Activated T-cell treated with anti-CD3 and anti-CD28 coated beads, Interleukin-2, amount 50 U/mL, for 24 hours (primary cell): ENCODE data around the gene DYSF.
A peak's percentile ranks its signal among the peaks of the same experiment; 100 is the strongest.

Experiments used
- DNase-seq: peaks from one replicate; pipeline ENCODE4 v3.0.0-alpha.2; 2020
- H3K27ac Mint-ChIP-seq: 2 replicates; pipeline ENCODE4 v1.8.0; 2020; ENCODE audit warnings: mild to moderate bottlenecking, mixed read lengths
- H3K27me3 Mint-ChIP-seq: 2 replicates; pipeline ENCODE4 v1.8.0; 2020; ENCODE audit warnings: mixed read lengths
- H3K36me3 Mint-ChIP-seq: 2 replicates; pipeline ENCODE4 v1.8.0; 2020; ENCODE audit warnings: low read depth, mixed read lengths
- H3K4me1 Mint-ChIP-seq: 2 replicates; pipeline ENCODE4 v1.8.0; 2020; ENCODE audit warnings: low read depth, mixed read lengths
- H3K4me3 Mint-ChIP-seq: 2 replicates; pipeline ENCODE4 v1.8.0; 2020; ENCODE audit warnings: mild to moderate bottlenecking, moderate library complexity, mixed read lengths
- H3K9me3 Mint-ChIP-seq: 2 replicates; pipeline ENCODE4 v1.8.0; 2020; ENCODE audit warnings: mixed read lengths

DYSF gene

GRCh38 chr2:71494523-71495155, 41.3 kb downstream of the DYSF start:
- H3K27me3 Mint-ChIP-seq: peaks cover 3% of the 10 kb centered on the region
- H3K9me3 Mint-ChIP-seq: no peaks in the 10 kb centered on the region
- no peaks in the 10 kb centered on the region for H3K36me3 Mint-ChIP-seq
- no peak overlapping the region for H3K27ac Mint-ChIP-seq
- no peak for DNase-seq
- no peak overlapping the region for H3K4me3 Mint-ChIP-seq
- no peaks in the 10 kb centered on the region for H3K4me1 Mint-ChIP-seq

- Mint-ChIP-seq H3K27ac (no peak overlapping the region), H3K27me3 (peaks cover 3% of the 10 kb centered on the region), H3K4me3 (no peak overlapping the region), H3K9me3 (no peaks in the 10 kb centered on the region), H3K4me1 (no peaks in the 10 kb centered on the region), H3K36me3 (no peaks in the 10 kb centered on the region)
- DNase-seq: no peak
These were observed 42.9 kb downstream of the DYSF start for GRCh38 chr2:71496156-71496770.

GRCh38 chr2:71498261-71498701, 44.9 kb downstream of the DYSF start:
- no peaks in the 10 kb centered on the region for H3K4me1 Mint-ChIP-seq
- H3K9me3 Mint-ChIP-seq: no peaks in the 10 kb centered on the region
- H3K27me3 Mint-ChIP-seq: no peaks in the 10 kb centered on the region
- no peak for DNase-seq
- no peak overlapping the region for H3K4me3 Mint-ChIP-seq
- H3K27ac Mint-ChIP-seq: no peak overlapping the region
- no peaks in the 10 kb centered on the region for H3K36me3 Mint-ChIP-seq

GRCh38 chr2:71499691-71500090, 46.3 kb downstream of the DYSF start:
- Mint-ChIP-seq H3K4me1 (no peaks in the 10 kb centered on the region), H3K4me3 (no peak overlapping the region), H3K27ac (no peak overlapping the region), H3K9me3 (no peaks in the 10 kb centered on the region), H3K36me3 (no peaks in the 10 kb centered on the region), H3K27me3 (no peaks in the 10 kb centered on the region)
- no peak for DNase-seq

- Mint-ChIP-seq H3K27ac (no peak overlapping the region), H3K9me3 (no peaks in the 10 kb centered on the region), H3K4me1 (no peaks in the 10 kb centered on the region), H3K27me3 (no peaks in the 10 kb centered on the region), H3K36me3 (no peaks in the 10 kb centered on the region), H3K4me3 (no peak overlapping the region)
- DNase-seq: no peak
These were observed 47.2 kb downstream of the DYSF start for GRCh38 chr2:71500426-71501079.

GRCh38 chr2:71502941-71503738, 49.8 kb downstream of the DYSF start:
- Mint-ChIP-seq H3K4me1 (no peaks in the 10 kb centered on the region), H3K36me3 (no peaks in the 10 kb centered on the region), H3K27me3 (no peaks in the 10 kb centered on the region), H3K27ac (no peak overlapping the region), H3K9me3 (no peaks in the 10 kb centered on the region), H3K4me3 (no peak overlapping the region)
- DNase-seq: no peak

GRCh38 chr2:71503837-71504236, 50.5 kb downstream of the DYSF start:
- no peak for DNase-seq
- Mint-ChIP-seq H3K4me1 (no peaks in the 10 kb centered on the region), H3K36me3 (no peaks in the 10 kb centered on the region), H3K27ac (no peak overlapping the region), H3K27me3 (no peaks in the 10 kb centered on the region), H3K9me3 (no peaks in the 10 kb centered on the region), H3K4me3 (no peak overlapping the region)

GRCh38 chr2:71504611-71505010, 51.2 kb downstream of the DYSF start:
- Mint-ChIP-seq H3K9me3 (no peaks in the 10 kb centered on the region), H3K4me1 (no peaks in the 10 kb centered on the region), H3K4me3 (no peak overlapping the region), H3K27ac (no peak overlapping the region), H3K27me3 (no peaks in the 10 kb centered on the region), H3K36me3 (no peaks in the 10 kb centered on the region)
- no peak for DNase-seq

- no peak for DNase-seq
- Mint-ChIP-seq H3K4me1 (peaks cover 2% of the 10 kb centered on the region), H3K9me3 (no peaks in the 10 kb centered on the region), H3K27me3 (no peaks in the 10 kb centered on the region), H3K36me3 (no peaks in the 10 kb centered on the region), H3K27ac (no peak overlapping the region), H3K4me3 (no peak overlapping the region)
These were observed 51.9 kb downstream of the DYSF start for GRCh38 chr2:71505086-71505769.

- H3K27ac Mint-ChIP-seq: no peak overlapping the region
- no peaks in the 10 kb centered on the region for H3K9me3 Mint-ChIP-seq
- no peak overlapping the region for H3K4me3 Mint-ChIP-seq
- H3K27me3 Mint-ChIP-seq: no peaks in the 10 kb centered on the region
- H3K4me1 Mint-ChIP-seq: peaks cover 2% of the 10 kb centered on the region
- DNase-seq: no peak
- no peaks in the 10 kb centered on the region for H3K36me3 Mint-ChIP-seq
These were observed 52.4 kb downstream of the DYSF start for GRCh38 chr2:71505770-71506140.

GRCh38 chr2:71506222-71507153, 53.1 kb downstream of the DYSF start:
- Mint-ChIP-seq H3K4me1 (peaks cover 2% of the 10 kb centered on the region), H3K36me3 (no peaks in the 10 kb centered on the region), H3K27me3 (no peaks in the 10 kb centered on the region), H3K27ac (no peak overlapping the region), H3K9me3 (no peaks in the 10 kb centered on the region), H3K4me3 (no peak overlapping the region)
- DNase-seq: no peak

GRCh38 chr2:71507476-71507875, 54.1 kb downstream of the DYSF start:
- DNase-seq: no peak
- peaks cover 2% of the 10 kb centered on the region for H3K4me1 Mint-ChIP-seq
- no peaks in the 10 kb centered on the region for H3K27me3 Mint-ChIP-seq
- H3K9me3 Mint-ChIP-seq: no peaks in the 10 kb centered on the region
- no peak overlapping the region for H3K27ac Mint-ChIP-seq
- H3K4me3 Mint-ChIP-seq: no peak overlapping the region
- no peaks in the 10 kb centered on the region for H3K36me3 Mint-ChIP-seq

GRCh38 chr2:71510196-71510807, 56.9 kb downstream of the DYSF start:
- Mint-ChIP-seq H3K36me3 (no peaks in the 10 kb centered on the region), H3K4me3 (no peak overlapping the region)
- peak; percentile 77 for DNase-seq

More at GRCh38 chr2:71510196-71510807, 56.9 kb downstream of the DYSF start:
- no peaks in the 10 kb centered on the region for H3K27me3 Mint-ChIP-seq
- H3K9me3 Mint-ChIP-seq: no peaks in the 10 kb centered on the region
- peaks cover 2% of the 10 kb centered on the region for H3K4me1 Mint-ChIP-seq
- no peak overlapping the region for H3K27ac Mint-ChIP-seq
